Astrocyte (in vitro differentiated cells and primary cell): ENCODE measurements around the gene DCAF7. TPM values are rescaled to one million over a fixed set of nuclear protein-coding genes. Genes with fewer than 3 reads are reported as not detected.
A peak's percentile ranks its signal among the peaks of the same experiment; 100 is the strongest.

Experiments used
- DNase-seq: peaks from one replicate; pipeline ENCODE4 v3.0.0-alpha.2; 2010; ENCODE audit warnings: low read depth
- FAIRE-seq: peaks from 2 replicates; lab custom pipeline; 2011; peaks lifted over from hg19 to GRCh38; lab: Jason Lieb, UNC
- H2AFZ ChIP-seq: 2 replicates; pipeline ENCODE4 v1.6.0; 2012; ENCODE audit warnings: low read depth, low read length, inconsistent platforms
- H3K27ac ChIP-seq: 2 replicates; pipeline ENCODE4 v1.5.1; 2011; ENCODE audit warnings: low read depth, low read length, inconsistent platforms
- H3K27me3 ChIP-seq: 2 replicates; pipeline ENCODE4 v1.6.0; 2011; ENCODE audit warnings: low read length, inconsistent platforms; ENCODE audit not compliant: insufficient read depth
- H3K36me3 ChIP-seq: 2 replicates; pipeline ENCODE4 v1.5.1; 2011; ENCODE audit warnings: low read length, inconsistent platforms; ENCODE audit not compliant: insufficient read depth
- H3K4me1 ChIP-seq: 2 replicates; pipeline ENCODE4 v1.5.1; 2011; ENCODE audit warnings: low read length, inconsistent platforms; ENCODE audit not compliant: insufficient read depth
- H3K4me2 ChIP-seq: 2 replicates; pipeline ENCODE4 v1.6.0; 2012; ENCODE audit warnings: low read length, inconsistent platforms
- H3K4me3 ChIP-seq: 2 replicates; pipeline ENCODE4 v1.5.1; 2011; ENCODE audit warnings: low read depth, mild to moderate bottlenecking, low read length, inconsistent platforms; ENCODE audit not compliant: insufficient read depth
- H3K79me2 ChIP-seq: 2 replicates; pipeline ENCODE4 v1.6.0; 2012; ENCODE audit warnings: mild to moderate bottlenecking, low read length, inconsistent platforms; ENCODE audit not compliant: insufficient read depth
- H3K9ac ChIP-seq: 2 replicates; pipeline ENCODE4 v1.6.0; 2012; ENCODE audit warnings: mild to moderate bottlenecking, low read length, inconsistent platforms
- H3K9me3 ChIP-seq: 2 replicates; pipeline ENCODE4 v1.5.1; 2012; ENCODE audit warnings: low read depth, mild to moderate bottlenecking, low read length, inconsistent platforms; ENCODE audit not compliant: insufficient read depth
- H4K20me1 ChIP-seq: 2 replicates; pipeline ENCODE4 v1.6.0; 2012; ENCODE audit warnings: low read length, inconsistent platforms; ENCODE audit not compliant: insufficient read depth
- H3K27ac Mint-ChIP-seq: one replicate; pipeline ENCODE4 v1.8.0; 2021; ENCODE audit warnings: mild to moderate bottlenecking, mixed read lengths; ENCODE audit not compliant: unreplicated experiment
- H3K27me3 Mint-ChIP-seq: one replicate; pipeline ENCODE4 v1.8.0; 2021; ENCODE audit warnings: low read depth, mixed read lengths; ENCODE audit not compliant: unreplicated experiment
- H3K36me3 Mint-ChIP-seq: one replicate; pipeline ENCODE4 v1.8.0; 2021; ENCODE audit warnings: low read depth, mixed read lengths; ENCODE audit not compliant: unreplicated experiment
- H3K4me1 Mint-ChIP-seq: one replicate; pipeline ENCODE4 v1.8.0; 2021; ENCODE audit warnings: low read depth, mixed read lengths; ENCODE audit not compliant: unreplicated experiment
- H3K4me3 Mint-ChIP-seq: one replicate; pipeline ENCODE4 v1.8.0; 2021; ENCODE audit warnings: mild to moderate bottlenecking, moderate library complexity, mixed read lengths; ENCODE audit not compliant: unreplicated experiment
- H3K9me3 Mint-ChIP-seq: one replicate; pipeline ENCODE4 v1.8.0; 2021; ENCODE audit warnings: mild to moderate bottlenecking, mixed read lengths; ENCODE audit not compliant: unreplicated experiment
- EZH2 ChIP-seq: IDR thresholded peaks from 2 replicates; pipeline ENCODE4 v1.6.1; 2012; ENCODE audit warnings: mild to moderate bottlenecking, low read length, inconsistent platforms; ENCODE audit not compliant: insufficient read depth
- total RNA-seq: library from RNA; stranded (reverse); gene quantifications from 2 replicates; pipeline ENCODE4 v1.2.1, GENCODE V29; 2021
- TF ChIP-seq, protein P1 (sequence below): IDR thresholded peaks from 2 replicates; pipeline ENCODE4 v1.5.1; 2011; ENCODE audit warnings: low read depth, mild to moderate bottlenecking, inconsistent platforms, low read length, moderate library complexity; ENCODE audit not compliant: insufficient read depth

Gene DCAF7
- total RNA-seq, 1 donor from 2014 or later: 84.2 TPM

DNA sequence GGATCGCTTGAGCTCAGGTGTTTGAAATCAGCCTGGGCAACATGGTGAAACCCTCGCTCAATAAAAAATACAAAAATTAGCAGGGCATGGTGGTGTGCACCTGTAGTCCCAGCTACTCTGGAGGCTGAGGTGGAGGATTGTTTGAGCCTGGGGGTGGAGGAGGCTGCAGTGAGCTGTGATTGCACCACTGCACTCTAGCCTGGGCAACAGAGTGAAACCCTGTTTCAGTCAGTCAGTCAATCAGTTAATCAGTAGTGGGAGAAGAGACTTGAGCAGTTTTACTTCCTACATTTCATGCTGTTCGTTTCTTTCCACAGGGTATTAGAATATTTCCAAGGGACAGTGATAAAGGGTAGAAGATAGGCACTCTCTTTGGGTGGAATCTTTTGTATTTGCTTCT, 80.8 kb downstream of the DCAF7 start:
- Mint-ChIP-seq H3K4me1 (peaks cover 21% of the 10 kb centered on the region), H3K4me3 (no peak overlapping the region), H3K27ac (no peak overlapping the region), H3K36me3 (peaks cover 2% of the 10 kb centered on the region), H3K9me3 (no peaks in the 10 kb centered on the region), H3K27me3 (no peaks in the 10 kb centered on the region)
- Histone ChIP-seq H4K20me1 (peaks cover 45% of the 10 kb centered on the region), H3K27ac (no peak overlapping the region), H3K4me2 (no peak overlapping the region), H3K9ac (no peak overlapping the region), H3K79me2 (peaks cover 49% of the 10 kb centered on the region), H3K36me3 (no peaks in the 10 kb centered on the region), H3K4me3 (no peak overlapping the region), H2AFZ (no peak overlapping the region), H3K27me3 (no peaks in the 10 kb centered on the region), H3K4me1 (peaks cover 4% of the 10 kb centered on the region), H3K9me3 (no peaks in the 10 kb centered on the region)
- DNase-seq: no peak
- no peak for FAIRE-seq
- TF ChIP-seq, protein P1, sequence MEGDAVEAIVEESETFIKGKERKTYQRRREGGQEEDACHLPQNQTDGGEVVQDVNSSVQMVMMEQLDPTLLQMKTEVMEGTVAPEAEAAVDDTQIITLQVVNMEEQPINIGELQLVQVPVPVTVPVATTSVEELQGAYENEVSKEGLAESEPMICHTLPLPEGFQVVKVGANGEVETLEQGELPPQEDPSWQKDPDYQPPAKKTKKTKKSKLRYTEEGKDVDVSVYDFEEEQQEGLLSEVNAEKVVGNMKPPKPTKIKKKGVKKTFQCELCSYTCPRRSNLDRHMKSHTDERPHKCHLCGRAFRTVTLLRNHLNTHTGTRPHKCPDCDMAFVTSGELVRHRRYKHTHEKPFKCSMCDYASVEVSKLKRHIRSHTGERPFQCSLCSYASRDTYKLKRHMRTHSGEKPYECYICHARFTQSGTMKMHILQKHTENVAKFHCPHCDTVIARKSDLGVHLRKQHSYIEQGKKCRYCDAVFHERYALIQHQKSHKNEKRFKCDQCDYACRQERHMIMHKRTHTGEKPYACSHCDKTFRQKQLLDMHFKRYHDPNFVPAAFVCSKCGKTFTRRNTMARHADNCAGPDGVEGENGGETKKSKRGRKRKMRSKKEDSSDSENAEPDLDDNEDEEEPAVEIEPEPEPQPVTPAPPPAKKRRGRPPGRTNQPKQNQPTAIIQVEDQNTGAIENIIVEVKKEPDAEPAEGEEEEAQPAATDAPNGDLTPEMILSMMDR: no peak
- TF ChIP-seq EZH2: no peak

- H3K27me3 Mint-ChIP-seq: no peaks in the 10 kb centered on the region
- H3K27ac ChIP-seq: no peak overlapping the region
Measured at GRCh38 chr17:63631626-63632025, 81.3 kb downstream of the DCAF7 start.

DNA sequence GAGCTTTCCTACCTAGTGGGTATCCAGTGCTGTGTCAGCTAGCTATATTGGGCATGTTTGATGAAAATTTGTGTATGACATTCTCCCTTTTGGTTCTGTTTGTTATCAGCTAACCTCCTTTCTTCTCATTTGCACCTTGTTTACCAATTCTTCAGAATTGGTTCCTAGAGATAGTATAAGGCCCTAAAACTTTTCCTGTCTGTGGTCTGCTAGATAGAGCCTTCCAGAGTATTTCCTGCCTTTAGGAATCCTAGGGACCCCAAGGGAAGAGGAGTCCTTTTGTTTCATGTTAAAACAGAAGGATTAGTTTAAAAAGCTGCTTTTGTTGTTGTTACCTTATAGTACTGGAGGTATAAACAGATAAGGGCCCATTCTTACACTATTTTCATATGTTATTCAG, 83.5 kb downstream of the DCAF7 start:
- peaks cover 8% of the 10 kb centered on the region for H3K36me3 Mint-ChIP-seq
- peaks cover 29% of the 10 kb centered on the region for H3K79me2 ChIP-seq
- H3K4me2 ChIP-seq: peak overlapping the region; percentile 6
- no peak overlapping the region for H3K9ac ChIP-seq
- DNase-seq (no peak), FAIRE-seq (no peak)
- peaks cover 11% of the 10 kb centered on the region for H3K4me1 Mint-ChIP-seq
- no peaks in the 10 kb centered on the region for H3K9me3 Mint-ChIP-seq
- H3K27me3 ChIP-seq: no peaks in the 10 kb centered on the region
- H3K4me3 Mint-ChIP-seq: peak overlapping the region; percentile 68
- peaks cover 26% of the 10 kb centered on the region for H4K20me1 ChIP-seq
- H3K4me1 ChIP-seq: peaks cover 4% of the 10 kb centered on the region
- H3K9me3 ChIP-seq: no peaks in the 10 kb centered on the region
- no peak overlapping the region for H3K4me3 ChIP-seq
- H3K27ac Mint-ChIP-seq: peak overlapping the region; percentile 86
- peaks cover 4% of the 10 kb centered on the region for H3K36me3 ChIP-seq
- no peak overlapping the region for H2AFZ ChIP-seq
- H3K27me3 Mint-ChIP-seq: no peaks in the 10 kb centered on the region
- no peak for TF ChIP-seq EZH2
- TF ChIP-seq, protein P1: no peak
- no peak overlapping the region for H3K27ac ChIP-seq

More at GRCh38 chr17:63631626-63632025, 81.3 kb downstream of the DCAF7 start:
- Histone ChIP-seq H3K27me3 (no peaks in the 10 kb centered on the region), H3K4me2 (no peak overlapping the region), H3K4me1 (peaks cover 4% of the 10 kb centered on the region), H3K9me3 (no peaks in the 10 kb centered on the region), H3K79me2 (peaks cover 43% of the 10 kb centered on the region), H2AFZ (no peak overlapping the region), H3K9ac (no peak overlapping the region), H4K20me1 (peaks cover 40% of the 10 kb centered on the region), H3K36me3 (peaks cover 4% of the 10 kb centered on the region), H3K4me3 (no peak overlapping the region)
- TF ChIP-seq, protein P1: no peak
- no peak for TF ChIP-seq EZH2
- Mint-ChIP-seq H3K9me3 (no peaks in the 10 kb centered on the region), H3K27ac (no peak overlapping the region), H3K36me3 (peaks cover 4% of the 10 kb centered on the region), H3K4me3 (no peak overlapping the region), H3K4me1 (peaks cover 18% of the 10 kb centered on the region)
- DNase-seq (no peak), FAIRE-seq (no peak)
